IMR-90 (cell line): ENCODE results near the gene MAP2K6. TPM values are rescaled to one million over a fixed set of nuclear protein-coding genes. Genes with fewer than 3 reads are reported as not detected.

Source experiments
- ATAC-seq: fragments of 200-7000 bp; cut with Tn5 transposase; 2 replicates; pipeline ENCODE4 v1.9.1; 2020; ENCODE audit warnings: low read depth, mild to moderate bottlenecking, moderate library complexity
- BruUV-seq: library from RNA; stranded (reverse); fragments of 400-500 nt; replicated peaks from 2 replicates; lab custom pipeline; 2021; lab: Mats Ljungman, UMichigan
- CTCF ChIA-PET: fragments of 300-600 bp; formaldehyde crosslinking; extraction: SDS; loops from one replicate; lab custom pipeline; 2021; ENCODE audit warnings: antibody characterized with exemption; lab: Yijun Ruan, JAX
- POLR2A ChIA-PET: fragments of 300-600 bp; sonication (Branson Sonifier 250); formaldehyde crosslinking; loops from one replicate; lab custom pipeline; 2022; ENCODE audit warnings: antibody characterized with exemption; ENCODE audit not compliant: unreplicated experiment; lab: Charles Lee
- DNase-seq: peaks from one replicate; pipeline ENCODE4 v3.0.0; 2013
- H2AFZ ChIP-seq: replicated peaks from 2 replicates; pipeline ENCODE3; 2013; ENCODE audit warnings: low read length, mild to moderate bottlenecking; ENCODE audit not compliant: poor library complexity
- H2AK5ac ChIP-seq: 2 replicates; pipeline ENCODE4 v1.6.1; 2013; ENCODE audit warnings: low read depth, low read length, inconsistent platforms
- H2AK9ac ChIP-seq: replicated peaks from 2 replicates; pipeline ENCODE3; 2013; ENCODE audit warnings: mild to moderate bottlenecking, low read depth, low read length, moderate library complexity; ENCODE audit not compliant: poor library complexity
- H2BK120ac ChIP-seq: 2 replicates; pipeline ENCODE4 v1.6.1; 2013; ENCODE audit warnings: low read depth, low read length, inconsistent platforms
- H2BK15ac ChIP-seq: 3 replicates; pipeline ENCODE4 v1.6.1; 2013; ENCODE audit warnings: low read depth, low read length, inconsistent platforms
- H2BK20ac ChIP-seq: 2 replicates; pipeline ENCODE4 v1.6.1; 2013; ENCODE audit warnings: low read depth, mild to moderate bottlenecking, inconsistent platforms, low read length, moderate library complexity
- H2BK5ac ChIP-seq: 2 replicates; pipeline ENCODE4 v1.6.1; 2013; ENCODE audit warnings: mild to moderate bottlenecking, low read depth, low read length, inconsistent platforms; ENCODE audit not compliant: poor library complexity, severe bottlenecking
- H3K14ac ChIP-seq: replicated peaks from 2 replicates; pipeline ENCODE4 v1.6.1; 2013; ENCODE audit warnings: low read depth, low read length, inconsistent platforms
- H3K18ac ChIP-seq: 2 replicates; pipeline ENCODE4 v1.6.1; 2013; ENCODE audit warnings: low read depth, low read length, control low read depth
- H3K23ac ChIP-seq: 2 replicates; pipeline ENCODE4 v1.6.1; 2013; ENCODE audit warnings: low read depth, low read length, inconsistent platforms
- H3K27ac ChIP-seq: 2 replicates; pipeline ENCODE4 v1.5.1; 2013; ENCODE audit warnings: mild to moderate bottlenecking, control low read depth, low read length; ENCODE audit not compliant: insufficient read depth
- H3K27me3 ChIP-seq: 2 replicates; pipeline ENCODE4 v1.6.1; 2013; ENCODE audit warnings: low read length; ENCODE audit not compliant: control insufficient read depth, insufficient read depth
- H3K36me3 ChIP-seq: 2 replicates; pipeline ENCODE4 v1.6.1; 2013; ENCODE audit warnings: low read length, mixed read lengths; ENCODE audit not compliant: control insufficient read depth, insufficient read depth
- H3K4ac ChIP-seq: 2 replicates; pipeline ENCODE4 v1.6.1; 2013; ENCODE audit warnings: low read depth, low read length, inconsistent platforms
- H3K4me1 ChIP-seq: 2 replicates; pipeline ENCODE4 v1.6.1; 2013; ENCODE audit warnings: low read length, mixed read lengths; ENCODE audit not compliant: control insufficient read depth, insufficient read depth
- H3K4me2 ChIP-seq: 2 replicates; pipeline ENCODE4 v1.6.1; 2013; ENCODE audit warnings: low read depth, mild to moderate bottlenecking, control low read depth, low read length, moderate library complexity
- H3K4me3 ChIP-seq: 2 replicates; pipeline ENCODE4 v1.5.1; 2013; ENCODE audit warnings: low read depth, mild to moderate bottlenecking, control low read depth, low read length, moderate library complexity; ENCODE audit not compliant: insufficient read depth
- H3K56ac ChIP-seq: 2 replicates; pipeline ENCODE4 v1.6.1; 2013; ENCODE audit warnings: low read length, inconsistent platforms; ENCODE audit not compliant: insufficient read depth; ENCODE audit errors: extremely low read depth
- H3K79me1 ChIP-seq, 2 experiments: 2 replicates each; pipeline ENCODE4 v1.6.1; 2013; ENCODE audit warnings: low read length in 2 of 2, inconsistent platforms in 1 of 2, low read depth in 1 of 2
- H3K9ac ChIP-seq: 2 replicates; pipeline ENCODE4 v1.6.1; 2013; ENCODE audit warnings: low read depth, low read length, control low read depth
- H3K9me1 ChIP-seq: 2 replicates; pipeline ENCODE4 v1.6.1; 2013; ENCODE audit warnings: low read length, inconsistent platforms; ENCODE audit not compliant: insufficient read depth
- H3K9me3 ChIP-seq: 2 replicates; pipeline ENCODE4 v1.6.1; 2013; ENCODE audit warnings: low read length; ENCODE audit not compliant: control insufficient read depth, insufficient read depth
- H4K20me1 ChIP-seq: 2 replicates; pipeline ENCODE4 v1.6.1; 2013; ENCODE audit warnings: low read length, inconsistent platforms; ENCODE audit not compliant: insufficient read depth
- H4K5ac ChIP-seq: 2 replicates; pipeline ENCODE4 v1.6.1; 2013; ENCODE audit warnings: mild to moderate bottlenecking, low read depth, low read length, control low read depth
- H4K8ac ChIP-seq, 2 experiments: 2 replicates each; pipeline ENCODE4 v1.6.1; 2013; ENCODE audit warnings: low read depth in 2 of 2, low read length in 2 of 2, control low read depth in 1 of 2, inconsistent platforms in 1 of 2
- H4K91ac ChIP-seq: 2 replicates; pipeline ENCODE4 v1.6.1; 2013; ENCODE audit warnings: low read depth, low read length, inconsistent platforms; ENCODE audit not compliant: insufficient read depth
- BHLHE40 ChIP-seq: fragments of 150-350 bp; IDR thresholded peaks from 2 replicates; pipeline ENCODE4 v1.6.1; 2016; ENCODE audit warnings: mild to moderate bottlenecking, low read depth, low read length
- CEBPB ChIP-seq: IDR thresholded peaks from 2 replicates; pipeline ENCODE4 v1.6.1; 2012; ENCODE audit warnings: low read depth, low read length, improper control_type of control experiment
- CHD1 ChIP-seq: IDR thresholded peaks from 2 replicates; pipeline ENCODE4 v1.6.1; 2012; ENCODE audit warnings: low read depth, low read length, improper control_type of control experiment
- CTCF ChIP-seq: conservative IDR thresholded peaks from 2 replicates; pipeline ENCODE4 v1.5.1; 2012; ENCODE audit warnings: mild to moderate bottlenecking, low read depth, low read length, improper control_type of control experiment
- FOS ChIP-seq: fragments of 150-350 bp; IDR thresholded peaks from 2 replicates; pipeline ENCODE4 v1.6.1; 2016; ENCODE audit warnings: low read depth, low read length
- MAFK ChIP-seq: IDR thresholded peaks from 2 replicates; pipeline ENCODE4 v1.6.1; 2012; ENCODE audit warnings: low read depth, low read length, improper control_type of control experiment
- MAZ ChIP-seq: IDR thresholded peaks from 2 replicates; pipeline ENCODE4 v1.6.1; 2012; ENCODE audit warnings: low read depth, mild to moderate bottlenecking, low read length, improper control_type of control experiment, moderate library complexity, borderline replicate concordance
- MXI1 ChIP-seq: IDR thresholded peaks from 2 replicates; pipeline ENCODE4 v1.6.1; 2012; ENCODE audit warnings: low read depth, mild to moderate bottlenecking, low read length, moderate library complexity, borderline replicate concordance
- NFE2L2 ChIP-seq: fragments of 150-350 bp; IDR thresholded peaks from 2 replicates; pipeline ENCODE4 v1.6.1; 2016; ENCODE audit warnings: low read depth, mild to moderate bottlenecking, low read length
- POLR2A ChIP-seq: IDR thresholded peaks from 2 replicates; pipeline ENCODE4 v1.6.1; 2012; ENCODE audit warnings: mild to moderate bottlenecking, low read depth, low read length
- RAD21 ChIP-seq: IDR thresholded peaks from 2 replicates; pipeline ENCODE4 v1.6.1; 2012; ENCODE audit warnings: low read length, improper control_type of control experiment
- RCOR1 ChIP-seq: IDR thresholded peaks from 2 replicates; pipeline ENCODE4 v1.6.1; 2012; ENCODE audit warnings: mild to moderate bottlenecking, low read length, improper control_type of control experiment; ENCODE audit not compliant: insufficient replicate concordance
- RFX5 ChIP-seq: IDR thresholded peaks from 2 replicates; pipeline ENCODE4 v1.8.0; 2012; ENCODE audit warnings: low read depth, mild to moderate bottlenecking, low read length, moderate library complexity
- SMC3 ChIP-seq: fragments of 150-350 bp; IDR thresholded peaks from 2 replicates; pipeline ENCODE4 v1.6.1; 2016; ENCODE audit warnings: low read depth, mild to moderate bottlenecking, antibody characterized with exemption, low read length, moderate library complexity
- USF2 ChIP-seq: fragments of 150-350 bp; IDR thresholded peaks from 2 replicates; pipeline ENCODE4 v1.6.1; 2017; ENCODE audit warnings: mild to moderate bottlenecking, antibody characterized with exemption, low read length, low read depth
- WGBS, 2 experiments: methylation state at CpG; one replicate each; pipeline versions ENCODE4 v1.1.5 to v1.1.7; 2013; ENCODE audit warnings: missing lambda C conversion rate in 2 of 2; ENCODE audit not compliant: insufficient read length in 1 of 2; ENCODE audit errors: extremely low coverage in 2 of 2; 5-methylcytosine and 5-hydroxymethylcytosine counted together
- dilution Hi-C: fragments of 300-500 bp; cut with HindIII; formaldehyde crosslinking; loops from one replicate; pipeline ENCODE4 v1.14.3; 2018; ENCODE audit warnings: low sequenced_read_pairs; ENCODE audit not compliant: unreplicated experiment
- in situ Hi-C: fragments of 300-500 bp; cut with MboI; formaldehyde crosslinking; loops from 3 replicates; pipeline ENCODE4 v1.14.3; 2019; ENCODE audit warnings: low sequenced_read_pairs, inconsistent platforms, mixed read lengths
- intact Hi-C: fragments of 100-400 bp; cut with micrococcal nuclease; formaldehyde crosslinking; loops from 2 replicates; pipeline ENCODE4 v1.10.0; 2022
- polyA plus RNA-seq, 3 experiments: library from polyadenylated mRNA; depleted of rRNA; stranded (reverse); fragments of >200 nt; gene quantifications; 2 replicates each; pipeline ENCODE4 v1.2.3, GENCODE V29; 2012; ENCODE audit warnings: low replicate concordance in 1 of 3
- total RNA-seq: library from RNA; depleted of rRNA; stranded (reverse); fragments of >200 nt; gene quantifications from 2 replicates; pipeline ENCODE4 v1.2.3, GENCODE V29; 2012

MAP2K6 gene
- total and polyA plus RNA-seq, 2 of the 4 experiments (the other 2 are of a cell fraction) = 2.4 to 5.7 TPM

GRCh38 chr17:69486779-69487637 is 72.5 kb downstream of the MAP2K6 start:
- Histone ChIP-seq H2AK9ac (no peak overlapping the region), H3K4me2 (no peak overlapping the region), H3K9ac (no peak overlapping the region), H3K79me1 (no peaks in the 10 kb centered on the region), H4K5ac (no peak overlapping the region), H3K9me3 (no peaks in the 10 kb centered on the region), H2BK120ac (no peak overlapping the region), H2BK5ac (no peak overlapping the region), H3K27me3 (no peaks in the 10 kb centered on the region), H2BK20ac (no peak overlapping the region), H2BK15ac (no peak overlapping the region), H4K20me1 (no peaks in the 10 kb centered on the region), H3K27ac (no peak overlapping the region), H3K36me3 (no peaks in the 10 kb centered on the region), H2AK5ac (no peak overlapping the region), H3K4ac (no peak overlapping the region), H3K9me1 (no peaks in the 10 kb centered on the region), H3K18ac (no peak overlapping the region), H3K14ac (no peak overlapping the region), H4K8ac (no peak overlapping the region), H4K91ac (no peak overlapping the region), H3K4me3 (no peak overlapping the region), H3K4me1 (no peaks in the 10 kb centered on the region), H2AFZ (no peak overlapping the region), H3K56ac (no peak overlapping the region), H3K23ac (no peak overlapping the region)
- 60% methylated on average over 2 of the region's 13 CpGs; no CpG with 5 or more reads in 1 of the 2 experiments for WGBS, 2 experiments
- DNase-seq (no peak), ATAC-seq (no peak)
- CTCF ChIA-PET = no interaction called here
- POLR2A ChIA-PET = no interaction called here
- intact Hi-C loops (no loop called here), dilution Hi-C loops (no loop called here), in situ Hi-C loops (loop anchor here (25.0 kb wide), 1 partner anchor 700 kb away; no protein-coding TSS in a partner anchor)
- no TSS peak for BruUV-seq
- TF ChIP-seq NFE2L2 (no peak), RAD21 (no peak), CHD1 (no peak), BHLHE40 (no peak), RCOR1 (no peak), USF2 (no peak), CTCF (no peak), POLR2A (no peak), MXI1 (no peak), CEBPB (no peak), SMC3 (no peak), MAZ (no peak), FOS (no peak), MAFK (no peak), RFX5 (no peak)
